NCI-H526 (cell line): ENCODE data around the gene KCTD2.
"Not testable (repeated sequence)": the region's sequence is repeated elsewhere in the genome, so short reads cannot be mapped to it uniquely, and the experiment has no call there.

Source experiments
- DNase-seq, 2 experiments: peaks; one replicate each; lab custom pipeline; 2025; lab: John Stamatoyannopoulos, UW

KCTD2 gene

GRCh38 chr17:75020331-75021110 is 26.5 kb upstream of the KCTD2 start:
- DNase-seq, result no peak

- no peak for DNase-seq
Observed at GRCh38 chr17:75024686-75025397, 22.2 kb upstream of the KCTD2 start.

- not testable (repeated sequence) for DNase-seq
Observed at GRCh38 chr17:75025398-75025734, 21.7 kb upstream of the KCTD2 start.

- not testable (repeated sequence) for DNase-seq
Observed at GRCh38 chr17:75026650-75027049, 20.4 kb upstream of the KCTD2 start.

GRCh38 chr17:75030161-75030560 is 16.9 kb upstream of the KCTD2 start:
- DNase-seq, result no peak

- DNase-seq, result peak; percentile 84 to 89
Observed at GRCh38 chr17:75031972-75032719, 14.9 kb upstream of the KCTD2 start.

GRCh38 chr17:75032720-75033280 is 14.2 kb upstream of the KCTD2 start:
- DNase-seq, result peak in 1 of 2 experiments; percentile 29

GRCh38 chr17:75033346-75034235 is 13.4 kb upstream of the KCTD2 start:
- peak; percentile 89 to 93 for DNase-seq

- peak; percentile 87 to 92 for DNase-seq
Observed at GRCh38 chr17:75034236-75034908, 12.7 kb upstream of the KCTD2 start.

- DNase-seq, result no peak
Observed at GRCh38 chr17:75036643-75037268, 10.3 kb upstream of the KCTD2 start.

- DNase-seq, result no peak
Observed at GRCh38 chr17:75039238-75039637, 7.8 kb upstream of the KCTD2 start.

GRCh38 chr17:75041656-75042280 is 5.3 kb upstream of the KCTD2 start:
- DNase-seq, result no peak

GRCh38 chr17:75043789-75044188 is 3.2 kb upstream of the KCTD2 start:
- DNase-seq, result not testable (repeated sequence)

GRCh38 chr17:75044716-75045115 is 2.3 kb upstream of the KCTD2 start:
- DNase-seq, result no peak

- not testable (repeated sequence) for DNase-seq
Observed at GRCh38 chr17:75045946-75046406, 1.0 kb upstream of the KCTD2 start.

GRCh38 chr17:75047398-75048098 is 523 bp downstream of the KCTD2 start:
- peak in 1 of 2 experiments; percentile 50 for DNase-seq

- no peak for DNase-seq
Observed at GRCh38 chr17:75048249-75048878, 1.3 kb downstream of the KCTD2 start.

GRCh38 chr17:75049057-75049456 is 2.0 kb downstream of the KCTD2 start:
- DNase-seq, result no peak

- DNase-seq, result no peak
Observed at GRCh38 chr17:75049706-75050105, 2.7 kb downstream of the KCTD2 start.
